A673 (cell line): ENCODE results near the gene GMPR. TPM values are rescaled to one million over a fixed set of nuclear protein-coding genes. Genes with fewer than 3 reads are reported as not detected.

Experiments
- BruUV-seq: library from RNA; stranded (reverse); fragments of 400-500 nt; replicated peaks from 2 replicates; lab custom pipeline; 2021; lab: Mats Ljungman, UMichigan
- CTCF ChIA-PET: fragments of 300-600 bp; sonication (Branson Sonifier 250); formaldehyde crosslinking; loops from one replicate; lab custom pipeline; 2022; ENCODE audit warnings: antibody characterized with exemption; lab: Charles Lee
- POLR2A ChIA-PET: fragments of 300-600 bp; sonication (Branson Sonifier 250); formaldehyde crosslinking; loops from one replicate; lab custom pipeline; 2022; ENCODE audit warnings: antibody characterized with exemption; ENCODE audit not compliant: low non-redundant PET; lab: Charles Lee
- DNase-seq: peaks from one replicate; pipeline ENCODE4 v3.0.0-alpha.2; 2015; ENCODE audit warnings: low spot score
- H3K27ac ChIP-seq: fragments of 200-600 bp; sonication (generic); 2 replicates; pipeline ENCODE4 v1.5.1; 2016; ENCODE audit warnings: mixed run types, low read depth, mild to moderate bottlenecking, mixed read lengths, antibody characterized with exemption, low read length; ENCODE audit not compliant: poor library complexity, severe bottlenecking
- H3K27me3 ChIP-seq: fragments of 200-600 bp; sonication (generic); replicated peaks from 2 replicates; pipeline ENCODE4 v1.6.1; 2017; ENCODE audit warnings: mixed run types, low read depth, mild to moderate bottlenecking, mixed read lengths, antibody characterized with exemption, low read length; ENCODE audit not compliant: insufficient read depth, poor library complexity
- H3K36me3 ChIP-seq: fragments of 200-600 bp; sonication (generic); 2 replicates; pipeline ENCODE4 v1.6.1; 2016; ENCODE audit warnings: mixed run types, mild to moderate bottlenecking, mixed read lengths, antibody characterized with exemption, low read length; ENCODE audit not compliant: insufficient read depth, poor library complexity, severe bottlenecking
- H3K4me1 ChIP-seq: fragments of 200-600 bp; sonication (generic); 2 replicates; pipeline ENCODE4 v1.6.1; 2017; ENCODE audit warnings: mixed run types, mild to moderate bottlenecking, mixed read lengths, antibody characterized with exemption, low read length; ENCODE audit not compliant: insufficient read depth, poor library complexity, severe bottlenecking
- H3K4me3 ChIP-seq: fragments of 200-600 bp; sonication (generic); 2 replicates; pipeline ENCODE4 v1.5.1; 2016; ENCODE audit warnings: low read depth, mixed run types, mild to moderate bottlenecking, mixed read lengths, low read length; ENCODE audit not compliant: poor library complexity, severe bottlenecking
- H3K9me3 ChIP-seq: fragments of 200-600 bp; sonication (generic); 2 replicates; pipeline ENCODE4 v1.6.1; 2016; ENCODE audit warnings: mixed run types, low read depth, mild to moderate bottlenecking, mixed read lengths, antibody characterized with exemption, low read length; ENCODE audit not compliant: poor library complexity, severe bottlenecking
- EZH2 ChIP-seq: fragments of 200-600 bp; sonication (generic); IDR thresholded peaks from 2 replicates; pipeline ENCODE4 v1.6.1; 2017; ENCODE audit warnings: borderline replicate concordance, low read depth, mild to moderate bottlenecking, mixed read lengths, antibody characterized with exemption, low read length; ENCODE audit not compliant: poor library complexity, severe bottlenecking
- intact Hi-C: fragments of 100-400 bp; cut with micrococcal nuclease; formaldehyde crosslinking; loops from one replicate; pipeline ENCODE4 v1.10.0; 2022; ENCODE audit not compliant: unreplicated experiment
- total RNA-seq: library from RNA; stranded (reverse); gene quantifications from 2 replicates; pipeline ENCODE4 v1.2.3, GENCODE V29; 2021
- TF ChIP-seq, protein P1 (sequence below): fragments of 300-800, 200-600 bp; sonication (generic); conservative IDR thresholded peaks from 2 replicates; pipeline ENCODE4 v1.5.1; 2017; ENCODE audit warnings: low read depth, mild to moderate bottlenecking, antibody characterized with exemption, low read length, moderate library complexity, mixed read lengths

GMPR gene
- total RNA-seq, 1 experiment from 2014 or later: 0.32 TPM

DNA sequence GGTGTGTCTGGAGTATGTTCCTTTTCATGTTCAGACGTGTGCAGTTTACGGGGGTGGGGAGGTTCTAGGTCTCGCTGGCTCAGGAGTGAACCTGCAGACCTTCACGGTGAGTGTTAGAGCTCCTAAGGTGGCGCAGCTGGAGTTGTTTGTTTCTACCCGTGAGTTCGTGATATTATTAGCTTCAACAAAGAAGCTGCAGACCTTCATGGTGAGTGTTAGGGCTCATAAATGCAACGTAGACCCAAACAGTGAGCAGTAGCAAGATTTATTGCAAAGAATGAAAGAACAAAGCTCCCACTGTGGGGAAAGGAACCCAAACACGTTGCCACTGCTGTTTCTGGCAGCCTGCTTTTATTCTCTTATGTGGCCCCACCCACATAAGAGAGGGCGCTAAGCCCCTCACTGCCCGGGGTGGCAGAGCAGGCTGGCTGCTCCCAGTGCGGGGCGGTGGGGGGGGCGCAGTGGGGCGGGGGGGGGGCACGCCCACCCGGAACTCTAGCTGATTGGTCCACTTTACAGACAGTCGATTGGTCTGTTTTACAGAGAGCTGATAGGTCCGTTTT is 41.3 kb upstream of the GMPR start:
- intact Hi-C loops: no loop called here
- TF ChIP-seq, protein P1, sequence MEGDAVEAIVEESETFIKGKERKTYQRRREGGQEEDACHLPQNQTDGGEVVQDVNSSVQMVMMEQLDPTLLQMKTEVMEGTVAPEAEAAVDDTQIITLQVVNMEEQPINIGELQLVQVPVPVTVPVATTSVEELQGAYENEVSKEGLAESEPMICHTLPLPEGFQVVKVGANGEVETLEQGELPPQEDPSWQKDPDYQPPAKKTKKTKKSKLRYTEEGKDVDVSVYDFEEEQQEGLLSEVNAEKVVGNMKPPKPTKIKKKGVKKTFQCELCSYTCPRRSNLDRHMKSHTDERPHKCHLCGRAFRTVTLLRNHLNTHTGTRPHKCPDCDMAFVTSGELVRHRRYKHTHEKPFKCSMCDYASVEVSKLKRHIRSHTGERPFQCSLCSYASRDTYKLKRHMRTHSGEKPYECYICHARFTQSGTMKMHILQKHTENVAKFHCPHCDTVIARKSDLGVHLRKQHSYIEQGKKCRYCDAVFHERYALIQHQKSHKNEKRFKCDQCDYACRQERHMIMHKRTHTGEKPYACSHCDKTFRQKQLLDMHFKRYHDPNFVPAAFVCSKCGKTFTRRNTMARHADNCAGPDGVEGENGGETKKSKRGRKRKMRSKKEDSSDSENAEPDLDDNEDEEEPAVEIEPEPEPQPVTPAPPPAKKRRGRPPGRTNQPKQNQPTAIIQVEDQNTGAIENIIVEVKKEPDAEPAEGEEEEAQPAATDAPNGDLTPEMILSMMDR: no peak
- TF ChIP-seq EZH2: no peak
- no peaks in the 10 kb centered on the region for H3K27me3 ChIP-seq
- no peak overlapping the region for H3K27ac ChIP-seq
- no peaks in the 10 kb centered on the region for H3K9me3 ChIP-seq
- BruUV-seq: no TSS peak
- H3K4me3 ChIP-seq: no peak overlapping the region
- no peaks in the 10 kb centered on the region for H3K36me3 ChIP-seq
- ChIA-PET POLR2A (no interaction called here), CTCF (interaction anchor here (1.1 kb wide), 1 partner anchor 14 kb away, joined by 4 read pairs; no protein-coding TSS in a partner anchor)
- DNase-seq: no peak
- peaks cover 6% of the 10 kb centered on the region for H3K4me1 ChIP-seq

DNA sequence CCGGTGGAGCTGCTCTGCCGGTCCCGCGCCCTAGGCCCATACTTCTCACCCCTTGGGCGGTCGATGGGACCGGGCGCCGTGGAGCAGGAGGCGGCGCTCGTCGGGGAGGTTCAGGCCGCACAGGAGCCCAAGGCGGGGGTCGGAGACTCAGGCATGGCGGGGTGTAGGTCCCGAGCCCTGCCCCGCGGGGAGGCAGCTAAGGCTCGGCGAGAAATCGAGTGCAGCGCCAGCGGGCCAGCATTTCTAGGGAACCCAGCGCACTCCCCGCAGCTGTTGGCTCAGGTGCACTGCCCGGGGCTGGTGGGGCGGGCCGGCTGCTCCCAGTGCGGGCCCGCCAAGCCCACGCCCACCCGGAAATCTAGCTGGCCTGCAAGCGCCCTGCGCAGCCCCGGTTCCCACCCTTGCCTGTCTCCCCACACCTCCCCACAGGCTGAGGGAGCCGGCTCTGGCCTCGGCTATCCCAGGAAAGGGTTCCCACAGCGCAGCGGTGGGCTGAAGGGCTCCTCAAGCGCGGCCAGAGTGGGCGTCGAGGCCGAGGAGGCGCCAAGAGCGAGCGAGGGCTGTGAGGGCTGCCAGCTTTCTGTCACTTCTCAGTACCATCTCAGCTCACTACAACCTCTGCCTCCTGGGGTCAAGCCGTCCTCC is 40.2 kb upstream of the GMPR start:
- Histone ChIP-seq H3K27ac (no peak overlapping the region), H3K9me3 (no peaks in the 10 kb centered on the region), H3K4me1 (peaks cover 6% of the 10 kb centered on the region), H3K27me3 (no peaks in the 10 kb centered on the region), H3K4me3 (no peak overlapping the region), H3K36me3 (no peaks in the 10 kb centered on the region)
- no TSS peak for BruUV-seq
- intact Hi-C loops: no loop called here
- no peak for TF ChIP-seq EZH2
- TF ChIP-seq, protein P1: no peak
- ChIA-PET POLR2A (no interaction called here), CTCF (interaction anchor here (1.1 kb wide), 1 partner anchor 15 kb away, joined by 4 read pairs; no protein-coding TSS in a partner anchor)
- no peak for DNase-seq

DNA sequence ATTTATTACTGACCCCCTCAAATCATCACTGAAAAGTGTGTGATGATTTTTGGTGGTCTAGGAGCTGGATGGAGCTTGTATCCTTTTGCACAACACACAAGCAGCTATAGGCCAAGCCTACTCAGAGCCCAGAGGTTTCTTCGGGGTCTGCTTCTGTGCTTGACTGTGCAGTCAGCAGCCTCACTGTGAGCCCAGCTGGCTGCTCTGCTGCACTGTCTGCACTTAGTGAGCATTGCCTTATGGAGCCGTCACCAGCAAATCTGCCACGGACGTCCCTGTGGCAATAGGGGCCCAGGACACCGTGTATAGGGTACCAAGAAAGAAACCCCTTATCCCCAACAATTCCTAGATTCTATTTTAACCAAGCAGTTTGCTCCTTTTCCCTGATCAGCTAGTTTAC is 38.6 kb upstream of the GMPR start:
- Histone ChIP-seq H3K36me3 (no peaks in the 10 kb centered on the region), H3K9me3 (no peaks in the 10 kb centered on the region), H3K27me3 (no peaks in the 10 kb centered on the region), H3K4me1 (peaks cover 6% of the 10 kb centered on the region), H3K27ac (no peak overlapping the region), H3K4me3 (no peak overlapping the region)
- CTCF ChIA-PET: no interaction called here
- no TSS peak for BruUV-seq
- TF ChIP-seq, protein P1: no peak
- no peak for TF ChIP-seq EZH2
- intact Hi-C loops: no loop called here
- POLR2A ChIA-PET: no interaction called here
- DNase-seq: no peak
